Spleen (tissue), 11 donors: ENCODE results near the gene PKN1. TPM values are rescaled to one million over a fixed set of nuclear protein-coding genes. Genes with fewer than 3 reads are reported as not detected.

ENCODE experiments used
- DNase-seq: peaks from one replicate; pipeline ENCODE4 v3.0.0-alpha.2; 2020
- H3K27ac ChIP-seq, 8 donors: fragments of 200-600 bp; sonication (generic) in 7 of 8; 1 replicate in 4 of 8; 2 replicates in 4 of 8; pipeline versions ENCODE4 v1.5.0 to v1.8.0; 2016 to 2021; ENCODE audit warnings: inconsistent platforms in 4 of 8, mild to moderate bottlenecking in 4 of 8, moderate library complexity in 1 of 8
- H3K27me3 ChIP-seq, 7 donors: fragments of 200-600 bp; sonication (generic) in 6 of 7; replicated peaks in 1 of 7; 1 replicate in 4 of 7; 2 replicates in 3 of 7; pipeline versions ENCODE4 v1.5.0 to v1.8.0; 2016 to 2021; ENCODE audit warnings: inconsistent platforms in 3 of 7, mild to moderate bottlenecking in 1 of 7
- H3K36me3 ChIP-seq, 6 donors: fragments of 200-600 bp; sonication (generic) in 5 of 6; 1 replicate in 4 of 6; 2 replicates in 2 of 6; pipeline versions ENCODE4 v1.5.0 to v1.8.0; 2016 to 2021; ENCODE audit warnings: inconsistent platforms in 2 of 6
- H3K4me1 ChIP-seq, 6 donors: fragments of 200-600 bp; sonication (generic) in 5 of 6; 1 replicate in 3 of 6; 2 replicates in 3 of 6; pipeline versions ENCODE4 v1.5.0 to v1.8.0; 2016 to 2021; ENCODE audit warnings: inconsistent platforms in 3 of 6
- H3K4me3 ChIP-seq, 8 donors: fragments of 200-600 bp; sonication (generic) in 7 of 8; 1 replicate in 4 of 8; 2 replicates in 4 of 8; pipeline versions ENCODE4 v1.5.0 to v1.8.0; 2016 to 2021; ENCODE audit warnings: inconsistent platforms in 4 of 8, mild to moderate bottlenecking in 4 of 8, moderate library complexity in 2 of 8
- H3K9me3 ChIP-seq, 8 donors: fragments of 200-600 bp; sonication (generic) in 7 of 8; 1 replicate in 4 of 8; 2 replicates in 4 of 8; pipeline versions ENCODE4 v1.5.0 to v1.8.0; 2016 to 2021; ENCODE audit warnings: inconsistent platforms in 4 of 8
- POLR2A ChIP-seq, 3 donors: fragments of 450-650 bp; IDR thresholded peaks; one replicate each; pipeline ENCODE4 v1.5.1; 2017; ENCODE audit warnings: antibody characterized with exemption in 3 of 3, mild to moderate bottlenecking in 1 of 3
- POLR2AphosphoS5 ChIP-seq, 3 donors: sonication (generic); formaldehyde crosslinking; IDR thresholded peaks; one replicate each; pipeline ENCODE4 v1.5.1; 2017; ENCODE audit warnings: antibody characterized with exemption in 3 of 3
- WGBS, 5 donors: extraction: QIAGEN DNeasy Blood & Tissue Kit in 3 of 5; methylation state at CpG; one replicate each; pipeline versions ENCODE4 v1.1.5 to v1.1.7; 2013 to 2018; 5-methylcytosine and 5-hydroxymethylcytosine counted together
- intact Hi-C: fragments of 100-400 bp; cut with DNase I; formaldehyde crosslinking; loops from one replicate; pipeline ENCODE4 v1.15.0; 2023; ENCODE audit warnings: low total_unique reads
- polyA plus RNA-seq, 3 donors: library from polyadenylated mRNA; stranded (reverse); fragments of 200-250 nt; gene quantifications; one replicate each; pipeline ENCODE4 v1.2.1, GENCODE V29; 2013
- total RNA-seq, 7 donors: library from RNA; depleted of rRNA in 3 of 7; stranded (reverse); fragments of >200 nt in 3 of 7; fragmentation: NEBNext Ultra II Directional in 4 of 7; extraction: Animal tissue kit (Norgen Biotek cat#: 25700) in 4 of 7; gene quantifications; one replicate each; pipeline versions ENCODE4 v1.1.0 to v1.2.1, GENCODE V29; 2016 to 2021
- TF ChIP-seq, protein P1 (sequence below), 11 experiments: fragments of 200-600 bp in 7 of 11; fragments of 450-650 bp in 4 of 11; sonication (generic) in 4 of 11; IDR thresholded peaks in 8 of 11; conservative IDR thresholded peaks in 3 of 11; 1 replicate in 7 of 11; 2 replicates in 4 of 11; pipeline versions ENCODE4 v1.4.0 to v1.8.0; 2016 to 2021; ENCODE audit warnings: antibody characterized with exemption in 11 of 11, inconsistent platforms in 4 of 11, mild to moderate bottlenecking in 1 of 11
- donor health status: healthy with polysubstance abuse.
- donor health status: DM: no; HTN: no; CAD: no; lungs with moderate emphysema.
- donor health status: DM: no; HTN: no; CAD: no.
- donor health status: Bipolar disorder and iron deficiency.
- donor health status: healthy.
- donor health status: DM: no; HTN: no; CAD: no.
- donor health status: DM: yes; HTN: yes; CAD: no.

PKN1 gene
- total and polyA plus RNA-seq, 10 donors = 93.3 to 213 (median 166) TPM

DNA sequence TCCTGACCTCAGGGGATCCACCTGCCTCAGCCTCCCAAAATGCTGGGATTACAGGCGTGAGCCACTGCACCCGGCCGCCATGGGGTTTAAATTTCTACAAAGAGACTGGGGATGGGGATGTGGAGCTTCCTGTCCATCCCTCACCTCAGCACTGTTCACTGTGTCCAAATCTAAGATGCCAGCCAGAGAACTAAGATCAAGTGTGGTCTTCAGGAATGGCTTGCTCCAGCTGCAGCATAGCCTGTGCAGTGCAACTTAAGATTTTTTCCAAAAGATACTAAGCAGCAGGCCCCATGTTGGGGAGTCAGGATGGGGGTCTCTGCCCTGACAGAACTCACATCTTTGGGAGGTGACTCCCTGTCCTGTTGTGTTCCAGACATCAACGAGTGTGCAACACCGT lies 42.6 kb upstream of the PKN1 start:
- DNase-seq = no peak
- H3K4me3 ChIP-seq = no peak overlapping the region
- H3K27me3 ChIP-seq = no peaks in the 10 kb centered on the region
- peaks cover 3 to 36% (median 25%) of the 10 kb centered on the region in 6 donors for H3K4me1 ChIP-seq
- no peaks in the 10 kb centered on the region for H3K9me3 ChIP-seq
- TF ChIP-seq POLR2A (IDR thresholded peaks at IDR 0.05) = no peak
- TF ChIP-seq, protein P1, sequence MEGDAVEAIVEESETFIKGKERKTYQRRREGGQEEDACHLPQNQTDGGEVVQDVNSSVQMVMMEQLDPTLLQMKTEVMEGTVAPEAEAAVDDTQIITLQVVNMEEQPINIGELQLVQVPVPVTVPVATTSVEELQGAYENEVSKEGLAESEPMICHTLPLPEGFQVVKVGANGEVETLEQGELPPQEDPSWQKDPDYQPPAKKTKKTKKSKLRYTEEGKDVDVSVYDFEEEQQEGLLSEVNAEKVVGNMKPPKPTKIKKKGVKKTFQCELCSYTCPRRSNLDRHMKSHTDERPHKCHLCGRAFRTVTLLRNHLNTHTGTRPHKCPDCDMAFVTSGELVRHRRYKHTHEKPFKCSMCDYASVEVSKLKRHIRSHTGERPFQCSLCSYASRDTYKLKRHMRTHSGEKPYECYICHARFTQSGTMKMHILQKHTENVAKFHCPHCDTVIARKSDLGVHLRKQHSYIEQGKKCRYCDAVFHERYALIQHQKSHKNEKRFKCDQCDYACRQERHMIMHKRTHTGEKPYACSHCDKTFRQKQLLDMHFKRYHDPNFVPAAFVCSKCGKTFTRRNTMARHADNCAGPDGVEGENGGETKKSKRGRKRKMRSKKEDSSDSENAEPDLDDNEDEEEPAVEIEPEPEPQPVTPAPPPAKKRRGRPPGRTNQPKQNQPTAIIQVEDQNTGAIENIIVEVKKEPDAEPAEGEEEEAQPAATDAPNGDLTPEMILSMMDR (IDR thresholded peaks at IDR 0.05 in 8 of 11, conservative IDR thresholded peaks at IDR 0.05 in 3 of 11) = no peak
- no peak for TF ChIP-seq POLR2AphosphoS5 (IDR thresholded peaks at IDR 0.05)
- peaks cover 0 to 96% (median 72%) of the 10 kb centered on the region in 6 donors for H3K36me3 ChIP-seq
- intact Hi-C loops = no loop called here
- peak overlapping the region in 1 of 8 donors; percentile 1 for H3K27ac ChIP-seq
- WGBS, 5 donors = 90 to 98% (median 95%) methylated on average over 5 of the region's 5 CpGs

DNA sequence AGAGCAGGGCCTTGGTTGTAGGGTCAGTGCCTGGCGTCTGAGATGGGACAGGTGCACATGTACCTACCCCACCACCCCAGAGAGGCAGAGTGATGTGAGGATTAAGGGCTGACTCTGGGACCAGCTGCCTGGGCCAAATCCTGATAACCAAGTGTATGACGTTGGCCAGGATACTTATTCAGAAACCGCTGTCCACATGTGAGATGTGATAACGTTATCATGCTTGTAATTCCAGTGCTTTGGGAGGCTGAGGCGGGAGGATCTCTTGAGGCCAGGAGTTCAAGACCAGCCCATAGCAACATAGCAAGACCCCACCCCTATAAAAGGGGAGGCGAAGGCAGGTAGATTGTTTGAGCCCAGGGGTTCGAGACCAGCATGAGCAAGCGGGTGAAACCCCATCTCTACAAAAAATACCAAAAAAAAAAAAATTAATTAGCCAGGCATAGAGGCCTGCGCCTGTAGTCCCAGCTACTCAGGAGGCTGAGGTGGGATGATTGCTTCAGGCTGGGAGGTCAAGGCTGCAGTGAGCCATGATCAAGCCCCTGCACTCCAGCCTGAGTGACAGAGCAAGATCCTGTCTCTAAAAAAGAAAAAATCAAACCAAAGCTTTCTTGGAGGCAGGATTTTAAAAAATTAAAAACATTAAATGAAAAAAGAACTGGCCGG lies 41.8 kb upstream of the PKN1 start:
- H3K36me3 ChIP-seq = peaks cover 0 to 96% (median 80%) of the 10 kb centered on the region in 6 donors

DNA sequence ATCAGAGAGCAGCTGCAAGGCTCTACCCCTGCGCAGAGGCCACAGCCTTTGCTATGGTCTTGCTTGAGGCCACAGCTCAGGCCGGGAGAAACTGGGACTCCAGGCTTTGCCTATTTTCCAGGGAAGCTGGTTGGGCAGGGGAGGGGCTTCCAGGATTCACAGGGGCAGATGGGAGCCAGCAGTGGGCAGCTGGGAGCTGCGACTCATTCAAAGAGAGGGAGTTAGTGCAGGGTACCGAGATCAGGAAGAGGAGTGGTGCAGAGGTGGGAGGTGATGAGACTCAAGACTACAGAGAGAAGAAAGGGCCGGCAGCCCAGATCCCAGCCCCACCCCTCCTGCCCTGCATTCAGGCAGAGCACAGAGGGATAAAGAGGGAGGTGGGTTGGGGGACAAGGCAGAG lies 39.8 kb upstream of the PKN1 start:
- DNase-seq = no peak
- H3K36me3 ChIP-seq = peaks cover 0 to 94% (median 82%) of the 10 kb centered on the region in 6 donors
- H3K27ac ChIP-seq = peak overlapping the region in 1 of 8 donors; percentile 21
- no peaks in the 10 kb centered on the region for H3K27me3 ChIP-seq
- H3K4me3 ChIP-seq = no peak overlapping the region
- H3K9me3 ChIP-seq = no peaks in the 10 kb centered on the region
- 69 to 87% (median 80%) methylated on average over 5 of the region's 5 CpGs for WGBS, 5 donors
- intact Hi-C loops = no loop called here
- TF ChIP-seq, protein P1 (IDR thresholded peaks at IDR 0.05 in 8 of 11, conservative IDR thresholded peaks at IDR 0.05 in 3 of 11) = no peak
- TF ChIP-seq POLR2A (IDR thresholded peaks at IDR 0.05) (no peak), POLR2AphosphoS5 (IDR thresholded peaks at IDR 0.05) (no peak)
- H3K4me1 ChIP-seq = peaks cover 0 to 9% (median 4%) of the 10 kb centered on the region in 6 donors

More for the DNA sequence above, 41.8 kb upstream of the PKN1 start:
- intact Hi-C loops = no loop called here
- TF ChIP-seq POLR2AphosphoS5 (IDR thresholded peaks at IDR 0.05) (peak in 1 of 3 donors; percentile 10), POLR2A (IDR thresholded peaks at IDR 0.05) (no peak)
- TF ChIP-seq, protein P1 (IDR thresholded peaks at IDR 0.05 in 8 of 11, conservative IDR thresholded peaks at IDR 0.05 in 3 of 11) = no peak
- Histone ChIP-seq H3K9me3 (no peaks in the 10 kb centered on the region), H3K4me3 (no peak overlapping the region), H3K4me1 (peaks cover 0 to 28% (median 18%) of the 10 kb centered on the region in 6 donors), H3K27me3 (no peaks in the 10 kb centered on the region), H3K27ac (peak overlapping the region in 1 of 8 donors; percentile 1)
- no peak for DNase-seq
- 87 to 96% (median 91%) methylated on average over 10 of the region's 10 CpGs for WGBS, 5 donors

DNA sequence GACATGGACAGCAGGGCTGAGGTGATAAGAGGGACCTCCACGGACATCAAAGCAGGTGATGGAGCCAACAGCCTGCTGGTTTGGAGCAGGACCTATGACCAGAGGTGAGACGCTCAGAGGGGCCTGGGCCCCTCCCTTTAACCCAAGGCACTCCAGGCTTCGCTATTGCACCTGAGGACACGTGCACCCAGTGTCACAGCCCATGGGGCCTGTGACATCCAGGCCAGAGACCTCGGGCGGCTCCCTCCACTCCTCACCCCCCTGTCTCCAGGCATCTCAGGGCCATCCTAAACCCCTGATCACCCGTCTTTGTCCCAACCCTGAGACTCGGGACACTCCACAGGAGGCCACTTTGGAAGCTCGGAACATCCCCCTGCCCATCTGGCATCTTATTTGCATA lies 38.9 kb upstream of the PKN1 start:
- WGBS, 5 donors = 79 to 94% (median 93%) methylated on average over 6 to 9 of the region's 9 CpGs
- no peaks in the 10 kb centered on the region for H3K27me3 ChIP-seq
- TF ChIP-seq POLR2A (IDR thresholded peaks at IDR 0.05) (no peak), POLR2AphosphoS5 (IDR thresholded peaks at IDR 0.05) (peak in 1 of 3 donors; percentile 59)
- TF ChIP-seq, protein P1 (IDR thresholded peaks at IDR 0.05 in 8 of 11, conservative IDR thresholded peaks at IDR 0.05 in 3 of 11) = no peak
- peak overlapping the region in 1 of 8 donors; percentile 21 for H3K27ac ChIP-seq
- intact Hi-C loops = no loop called here
- peaks cover 0 to 4% (median 0%) of the 10 kb centered on the region in 6 donors for H3K4me1 ChIP-seq
- H3K9me3 ChIP-seq = no peaks in the 10 kb centered on the region
- no peak overlapping the region for H3K4me3 ChIP-seq
- H3K36me3 ChIP-seq = peaks cover 0 to 96% (median 84%) of the 10 kb centered on the region in 6 donors
- DNase-seq = peak; percentile 62
